ENCODE results near the gene PRDM16.
"Not testable (repeated sequence)": the region's sequence is repeated elsewhere in the genome, so short reads cannot be mapped to it uniquely, and the experiment has no call there.

Gene PRDM16

DNA sequence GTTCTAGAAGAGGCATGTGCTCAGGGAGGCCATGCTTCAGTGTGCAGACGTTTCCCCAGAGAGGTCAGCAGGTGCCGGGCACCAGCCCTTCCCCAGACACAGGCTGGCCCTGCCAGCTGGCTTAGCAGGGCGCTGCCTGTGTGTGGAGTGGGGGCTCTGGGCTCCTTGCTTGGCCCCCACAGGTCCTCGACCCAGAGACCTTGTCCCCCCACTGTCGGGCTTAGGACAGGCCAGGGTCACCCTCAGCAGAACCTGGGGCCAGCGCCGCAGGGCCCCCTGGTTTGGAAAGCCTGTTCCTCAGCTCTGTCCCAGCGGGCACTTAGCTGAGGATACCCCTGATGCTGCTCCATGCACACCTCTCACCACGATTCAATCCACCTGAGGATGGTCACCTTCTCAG, 213.2 kb downstream of the PRDM16 start:
- in situ Hi-C loops (cut with HindIII; ENCODE audit: low pct_ligation_motif_present, low pct_unique_long_range_greater_than_20kb, low sequenced_read_pairs) = no loop called here
- no peak for DNase-seq

GRCh38 chr1:3282656-3283430, 213.8 kb downstream of the PRDM16 start:
- no peak for DNase-seq
- in situ Hi-C loops (cut with HindIII; ENCODE audit: low pct_ligation_motif_present, low pct_unique_long_range_greater_than_20kb, low sequenced_read_pairs) = no loop called here

DNA sequence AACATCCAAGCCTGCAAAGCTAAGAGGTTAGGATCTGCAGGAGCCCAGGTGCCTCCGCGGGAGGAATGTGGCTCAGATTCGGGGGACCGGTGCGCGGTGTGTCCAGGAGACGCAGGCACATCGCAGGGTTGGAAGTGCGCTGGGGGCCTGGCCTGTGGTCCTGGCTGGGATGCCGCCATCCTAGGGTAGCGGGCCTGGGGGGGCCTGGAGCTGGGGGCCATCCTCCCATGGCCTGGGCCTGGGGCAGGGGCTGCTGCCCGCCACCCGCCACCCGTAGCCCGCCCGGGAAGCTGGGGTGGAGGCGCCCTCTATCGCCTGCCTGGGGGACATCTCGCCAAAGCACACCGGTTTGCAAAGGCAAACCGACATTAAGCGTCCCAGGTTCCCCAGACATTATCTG, 214.8 kb downstream of the PRDM16 start:
- DNase-seq = peak; percentile 9
- in situ Hi-C loops (cut with HindIII; ENCODE audit: low pct_ligation_motif_present, low pct_unique_long_range_greater_than_20kb, low sequenced_read_pairs) = no loop called here

DNA sequence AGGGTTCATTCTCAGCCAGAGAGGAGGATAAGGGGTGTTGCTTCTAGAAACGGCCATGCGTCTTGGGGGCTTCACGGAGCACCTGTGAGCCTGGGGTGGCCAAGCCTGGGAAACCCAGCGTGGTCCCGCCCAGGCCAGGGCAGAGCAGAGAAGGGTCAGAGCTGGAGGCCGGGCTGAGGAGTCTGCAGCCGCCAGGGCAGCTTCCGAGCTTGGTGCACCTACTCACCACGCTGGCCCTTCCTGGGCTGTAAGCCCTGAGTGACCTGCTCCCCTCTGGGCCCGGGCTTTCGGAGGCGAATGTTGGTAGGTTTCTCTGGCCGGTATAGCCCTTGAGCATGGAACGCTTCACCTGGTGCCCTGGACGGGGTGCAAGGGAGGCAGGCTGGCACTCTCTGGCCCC, 215.7 kb downstream of the PRDM16 start:
- in situ Hi-C loops (cut with HindIII; ENCODE audit: low pct_ligation_motif_present, low pct_unique_long_range_greater_than_20kb, low sequenced_read_pairs) = no loop called here
- DNase-seq = no peak

DNA sequence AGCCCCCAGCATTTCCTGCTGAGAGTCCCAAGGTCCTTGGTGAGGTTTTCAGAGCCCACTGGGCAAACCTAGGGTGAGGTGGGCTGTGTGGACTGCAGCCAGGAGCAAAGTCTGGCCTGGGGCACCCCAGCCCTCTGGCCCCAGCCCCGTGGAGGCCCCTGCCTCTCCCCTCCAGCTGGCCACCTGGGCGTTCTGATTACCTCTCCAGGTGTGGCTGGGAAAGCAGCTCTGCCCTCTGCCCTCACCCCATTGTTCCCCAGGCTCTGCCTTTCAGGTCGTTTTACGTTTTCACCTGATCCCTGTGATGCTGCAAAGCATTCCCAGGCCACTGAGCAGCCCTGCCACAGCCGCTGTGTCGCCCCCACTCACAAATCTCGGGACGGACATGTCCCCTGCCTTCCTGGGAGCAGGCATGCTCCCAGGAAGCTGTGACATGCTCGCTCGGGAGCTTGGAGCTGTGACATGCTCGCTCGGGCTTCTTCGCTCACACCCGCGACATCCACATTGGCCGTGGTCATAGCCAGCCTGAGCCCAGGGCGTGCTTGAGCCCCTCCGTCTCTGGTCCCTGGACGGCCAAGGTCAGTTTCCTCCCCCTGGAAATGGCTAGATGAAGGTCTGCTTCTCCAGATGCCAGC, 216.2 kb downstream of the PRDM16 start:
- DNase-seq = no peak
- in situ Hi-C loops (cut with HindIII; ENCODE audit: low pct_ligation_motif_present, low pct_unique_long_range_greater_than_20kb, low sequenced_read_pairs) = no loop called here

- in situ Hi-C loops (cut with HindIII; ENCODE audit: low pct_ligation_motif_present, low pct_unique_long_range_greater_than_20kb, low sequenced_read_pairs) = not testable (repeated sequence)
Observed at GRCh38 chr1:3287095-3287494, 218.1 kb downstream of the PRDM16 start.

DNA sequence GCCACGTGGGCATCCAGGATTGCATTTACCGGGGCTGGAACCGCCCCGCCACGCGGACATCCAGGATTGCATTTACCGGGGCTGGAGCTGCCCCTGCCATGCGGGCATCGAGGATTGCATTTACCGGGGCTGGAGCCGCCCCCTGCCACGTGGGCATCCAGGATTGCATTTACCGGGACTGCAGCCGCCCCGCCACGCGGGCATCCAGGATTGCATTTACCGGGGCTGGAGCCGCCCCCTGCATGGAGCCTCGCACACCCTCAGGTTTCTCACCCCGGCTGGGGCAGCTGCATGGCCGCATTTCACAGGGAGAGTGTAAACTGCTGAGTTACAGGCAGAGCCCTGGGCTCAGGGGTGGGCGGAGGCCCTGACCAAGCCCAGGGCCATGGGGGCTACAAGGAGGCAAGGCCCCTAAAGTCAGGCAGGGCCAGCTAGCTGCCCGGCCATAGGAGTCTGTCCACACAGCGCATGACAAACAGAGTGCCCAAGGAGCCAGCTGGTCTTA, 218.7 kb downstream of the PRDM16 start:
- DNase-seq = no peak
- in situ Hi-C loops (cut with HindIII; ENCODE audit: low pct_ligation_motif_present, low pct_unique_long_range_greater_than_20kb, low sequenced_read_pairs) = no loop called here

More at GRCh38 chr1:3287095-3287494, 218.1 kb downstream of the PRDM16 start:
- not testable (repeated sequence) for DNase-seq

DNA sequence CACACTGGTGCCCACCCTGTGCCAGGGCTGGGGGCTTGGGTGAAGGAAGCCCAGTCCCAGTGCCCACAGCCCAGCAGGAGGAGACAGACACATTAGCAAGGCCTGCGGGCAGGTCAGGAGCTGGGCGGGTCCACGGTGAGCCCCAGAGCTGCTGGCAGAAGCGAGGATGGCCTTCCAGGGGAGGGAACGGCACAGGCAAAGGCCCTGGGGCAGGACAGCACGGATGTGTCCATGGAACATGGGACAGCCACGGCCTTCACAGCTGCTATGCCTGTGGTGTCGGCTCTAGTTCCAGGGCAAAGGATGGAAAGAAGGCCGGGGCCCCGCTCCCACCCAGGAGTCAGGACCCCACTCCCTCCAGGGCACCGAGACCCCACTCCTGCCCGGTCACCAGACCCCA, 220.5 kb downstream of the PRDM16 start:
- in situ Hi-C loops (cut with HindIII; ENCODE audit: low pct_ligation_motif_present, low pct_unique_long_range_greater_than_20kb, low sequenced_read_pairs) = no loop called here
- no peak for DNase-seq

DNA sequence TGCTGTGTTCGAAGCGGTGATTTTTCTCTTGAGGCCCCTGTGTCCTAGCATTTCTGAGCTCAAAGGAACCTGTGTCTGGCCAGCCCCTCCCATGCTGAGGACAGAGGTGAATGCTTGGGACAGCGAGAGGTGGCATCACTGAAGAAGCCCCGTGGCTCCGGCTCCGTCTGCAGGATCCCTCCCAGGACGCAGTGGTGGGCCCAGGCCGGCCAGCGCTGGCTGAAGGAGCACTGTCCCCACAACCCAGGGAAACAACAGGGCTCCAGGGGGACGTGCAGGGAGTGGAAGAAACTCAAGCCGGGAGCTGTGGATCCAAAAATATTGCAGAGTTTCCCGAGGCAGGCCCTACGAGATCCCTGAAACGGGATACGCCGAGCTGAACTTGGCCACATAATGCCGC, 221.4 kb downstream of the PRDM16 start:
- DNase-seq = no peak
- in situ Hi-C loops (cut with HindIII; ENCODE audit: low pct_ligation_motif_present, low pct_unique_long_range_greater_than_20kb, low sequenced_read_pairs) = no loop called here

GRCh38 chr1:3290915-3291314, 221.9 kb downstream of the PRDM16 start:
- no peak for DNase-seq
- in situ Hi-C loops (cut with HindIII; ENCODE audit: low pct_ligation_motif_present, low pct_unique_long_range_greater_than_20kb, low sequenced_read_pairs) = no loop called here

DNA sequence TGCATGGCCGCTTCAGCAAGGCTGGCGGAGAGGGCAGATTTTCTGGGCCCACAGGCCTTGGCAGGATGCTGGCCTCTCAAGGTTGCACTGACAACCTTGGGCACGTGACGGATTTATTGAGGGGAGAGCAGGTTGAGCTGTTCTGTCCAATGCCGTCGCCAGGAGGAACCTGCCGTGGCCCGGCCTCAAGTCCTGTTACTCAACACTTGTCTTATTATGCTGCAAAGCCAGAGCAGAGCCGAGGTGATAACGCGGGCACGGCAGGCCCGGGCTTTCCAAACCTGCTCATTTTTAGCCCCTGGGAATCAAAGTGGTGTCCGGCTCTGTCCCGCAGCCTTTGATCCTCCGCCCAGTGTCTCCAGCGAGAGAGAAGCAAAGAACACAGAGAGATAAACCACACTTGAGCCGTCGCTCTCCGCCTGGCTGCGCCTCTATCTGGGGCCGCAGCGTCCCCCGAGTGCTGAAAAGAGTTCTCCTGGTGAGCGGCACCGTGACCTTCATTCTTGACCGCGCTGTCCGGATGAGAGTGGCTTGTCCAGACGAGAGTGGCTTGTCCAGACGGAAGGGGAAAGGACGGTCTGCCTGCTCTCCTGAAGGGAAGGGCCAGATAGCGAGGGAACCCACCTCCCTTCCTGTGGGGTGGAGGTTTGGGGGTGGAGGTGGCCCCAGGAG, 223.2 kb downstream of the PRDM16 start:
- in situ Hi-C loops (cut with HindIII; ENCODE audit: low pct_ligation_motif_present, low pct_unique_long_range_greater_than_20kb, low sequenced_read_pairs) = no loop called here
- DNase-seq = no peak

- in situ Hi-C loops (cut with HindIII; ENCODE audit: low pct_ligation_motif_present, low pct_unique_long_range_greater_than_20kb, low sequenced_read_pairs) = no loop called here
Observed at GRCh38 chr1:3292868-3293562, 224.0 kb downstream of the PRDM16 start.

GRCh38 chr1:3293563-3294080, 224.6 kb downstream of the PRDM16 start:
- DNase-seq = no peak
- in situ Hi-C loops (cut with HindIII; ENCODE audit: low pct_ligation_motif_present, low pct_unique_long_range_greater_than_20kb, low sequenced_read_pairs) = no loop called here

More at GRCh38 chr1:3292868-3293562, 224.0 kb downstream of the PRDM16 start:
- no peak for DNase-seq

DNA sequence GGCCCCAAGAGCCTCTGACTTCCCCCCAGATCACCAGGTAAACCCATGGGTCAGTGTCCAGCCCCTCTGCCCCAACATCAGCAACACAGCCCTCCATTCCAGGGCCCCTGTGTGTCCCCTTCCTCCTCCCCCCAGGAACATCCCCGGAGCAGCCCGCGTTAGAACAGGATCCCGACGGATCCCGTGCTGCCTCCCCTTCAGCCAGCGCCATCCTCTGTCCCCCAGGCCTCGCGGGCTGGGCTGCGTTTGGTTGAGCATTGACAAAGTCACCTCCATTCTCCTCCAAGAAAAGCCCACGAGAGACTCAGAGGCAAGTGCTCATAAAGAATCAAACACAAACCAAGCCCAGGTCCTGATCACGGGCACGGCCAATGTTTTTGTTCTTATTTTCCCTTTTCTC, 225.4 kb downstream of the PRDM16 start:
- DNase-seq = no peak
- in situ Hi-C loops (cut with HindIII; ENCODE audit: low pct_ligation_motif_present, low pct_unique_long_range_greater_than_20kb, low sequenced_read_pairs) = no loop called here

DNA sequence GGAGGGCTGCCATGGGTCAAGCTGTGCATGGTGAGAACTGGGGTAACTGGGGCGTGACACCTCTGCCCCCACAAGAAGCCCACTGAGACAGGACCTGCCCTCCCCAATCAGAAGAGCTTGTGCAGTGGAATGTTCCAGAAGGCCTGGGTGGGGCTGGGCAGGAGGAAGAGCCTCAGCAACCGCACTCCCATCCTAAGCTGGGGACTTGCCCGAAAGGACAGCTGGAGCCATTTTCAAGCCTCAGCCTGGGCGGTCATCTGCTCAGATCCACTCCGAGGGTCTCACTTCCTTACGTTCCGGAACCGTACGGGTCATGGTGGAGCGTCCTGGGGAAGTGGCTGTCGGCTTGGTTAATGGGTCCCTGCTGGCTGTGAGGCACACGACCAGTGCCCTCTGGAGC, 226.8 kb downstream of the PRDM16 start:
- no peak for DNase-seq
- in situ Hi-C loops (cut with HindIII; ENCODE audit: low pct_ligation_motif_present, low pct_unique_long_range_greater_than_20kb, low sequenced_read_pairs) = no loop called here

- no peak for DNase-seq
- in situ Hi-C loops (cut with HindIII; ENCODE audit: low pct_ligation_motif_present, low pct_unique_long_range_greater_than_20kb, low sequenced_read_pairs) = no loop called here
Observed at GRCh38 chr1:3296326-3296725, 227.3 kb downstream of the PRDM16 start.

GRCh38 chr1:3296826-3297225, 227.8 kb downstream of the PRDM16 start:
- no peak for DNase-seq
- in situ Hi-C loops (cut with HindIII; ENCODE audit: low pct_ligation_motif_present, low pct_unique_long_range_greater_than_20kb, low sequenced_read_pairs) = no loop called here

GRCh38 chr1:3297756-3298155, 228.8 kb downstream of the PRDM16 start:
- in situ Hi-C loops (cut with HindIII; ENCODE audit: low pct_ligation_motif_present, low pct_unique_long_range_greater_than_20kb, low sequenced_read_pairs) = no loop called here
- DNase-seq = no peak

- no peak for DNase-seq
- in situ Hi-C loops (cut with HindIII; ENCODE audit: low pct_ligation_motif_present, low pct_unique_long_range_greater_than_20kb, low sequenced_read_pairs) = no loop called here
Observed at GRCh38 chr1:3298197-3298596, 229.2 kb downstream of the PRDM16 start.

Data from ACHN (cell line).